ENCODE data around the gene PRKAG2. TPM values are rescaled to one million over a fixed set of nuclear protein-coding genes. Genes with fewer than 3 reads are reported as not detected.
A peak's percentile ranks its signal among the peaks of the same experiment; 100 is the strongest.
"Not testable (repeated sequence)": the region's sequence is repeated elsewhere in the genome, so short reads cannot be mapped to it uniquely, and the experiment has no call there.

The PRKAG2 gene
- total RNA-seq, 1 donor from 2014 or later: 13.5 TPM

DNA sequence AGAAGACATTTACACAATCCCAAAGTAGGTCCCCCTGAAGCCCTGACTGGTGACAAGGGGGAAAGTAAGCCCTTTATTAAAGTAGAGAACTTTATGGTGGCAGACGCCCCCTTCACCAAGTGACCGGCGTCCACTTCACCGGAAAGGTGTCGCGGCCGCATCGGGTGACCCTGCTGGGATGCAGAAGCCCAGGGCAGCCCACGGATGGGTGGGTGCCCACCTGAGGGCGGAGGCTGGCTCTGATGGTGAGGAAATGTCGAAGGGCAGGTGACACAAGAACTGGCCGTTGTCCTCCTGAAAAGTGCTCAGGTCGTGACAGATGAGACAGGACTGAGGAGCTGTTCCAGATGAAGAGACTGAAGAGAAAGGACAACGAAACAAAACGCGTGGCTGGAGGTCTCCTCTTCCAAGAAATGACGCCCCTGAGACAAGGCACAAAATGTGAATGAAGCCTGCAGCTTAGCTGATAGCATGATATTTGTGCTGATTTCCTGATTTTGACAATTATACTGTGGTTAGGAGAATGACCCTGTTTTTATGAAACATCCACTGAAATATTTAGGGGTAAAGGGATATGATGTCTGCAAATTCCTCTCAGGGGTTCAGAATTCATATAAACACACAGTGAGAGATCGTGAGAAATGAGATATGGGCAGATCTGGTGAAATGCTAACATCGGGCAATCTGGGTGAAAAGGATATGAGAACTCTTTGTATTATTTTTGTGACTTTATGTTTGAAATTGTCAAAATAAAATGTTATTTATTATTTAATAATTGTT lies 123.9 kb downstream of the PRKAG2 start:
- no peak for DNase-seq (ENCODE audit: low read depth in 2 of 2)

DNA sequence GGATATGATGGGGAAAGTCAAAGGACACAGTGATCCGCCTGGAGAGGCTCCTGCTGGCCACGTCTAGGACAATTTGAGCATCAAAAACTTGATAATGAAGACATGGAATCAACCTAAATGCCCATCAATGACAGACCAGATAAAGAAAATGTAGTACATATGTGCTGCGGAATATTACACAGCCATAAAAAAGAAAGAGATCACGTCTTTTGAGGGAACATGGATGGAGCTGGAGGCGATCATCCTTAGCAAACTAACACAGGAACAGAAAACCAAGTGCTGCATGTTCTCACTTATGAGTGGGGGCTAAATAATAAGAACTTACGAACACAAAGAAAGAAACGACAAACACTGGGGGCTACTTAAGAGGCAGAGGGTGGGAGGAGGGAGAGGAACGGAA lies 124.9 kb downstream of the PRKAG2 start:
- DNase-seq (ENCODE audit: low read depth in 2 of 2): no peak

DNA sequence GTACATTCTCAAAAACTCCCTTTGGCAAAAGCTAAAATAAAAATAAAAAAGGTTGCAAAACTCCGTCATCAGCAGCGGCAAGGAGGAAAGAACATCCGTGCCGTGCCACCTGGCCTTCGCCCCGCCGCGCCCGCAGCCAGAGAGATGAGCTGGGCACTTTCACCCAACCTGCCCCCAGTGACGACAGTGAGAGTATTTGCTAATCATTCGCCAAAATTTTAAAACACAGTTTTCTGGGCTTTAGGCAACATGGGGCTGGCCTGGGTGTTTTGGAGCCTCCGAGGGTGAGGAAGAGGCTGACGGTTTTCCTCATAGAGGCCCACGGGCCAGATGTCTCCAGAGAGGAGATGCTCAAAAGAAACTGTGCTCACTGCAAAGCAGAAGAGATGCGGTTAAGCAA lies 128.2 kb downstream of the PRKAG2 start:
- no peak for DNase-seq (ENCODE audit: low read depth in 2 of 2)

GRCh38 chr7:151748021-151748420 lies 128.9 kb downstream of the PRKAG2 start:
- not testable (repeated sequence) for DNase-seq (ENCODE audit: low read depth in 2 of 2)

GRCh38 chr7:151745706-151746105 lies 131.2 kb downstream of the PRKAG2 start:
- DNase-seq (ENCODE audit: low read depth in 2 of 2): no peak

DNA sequence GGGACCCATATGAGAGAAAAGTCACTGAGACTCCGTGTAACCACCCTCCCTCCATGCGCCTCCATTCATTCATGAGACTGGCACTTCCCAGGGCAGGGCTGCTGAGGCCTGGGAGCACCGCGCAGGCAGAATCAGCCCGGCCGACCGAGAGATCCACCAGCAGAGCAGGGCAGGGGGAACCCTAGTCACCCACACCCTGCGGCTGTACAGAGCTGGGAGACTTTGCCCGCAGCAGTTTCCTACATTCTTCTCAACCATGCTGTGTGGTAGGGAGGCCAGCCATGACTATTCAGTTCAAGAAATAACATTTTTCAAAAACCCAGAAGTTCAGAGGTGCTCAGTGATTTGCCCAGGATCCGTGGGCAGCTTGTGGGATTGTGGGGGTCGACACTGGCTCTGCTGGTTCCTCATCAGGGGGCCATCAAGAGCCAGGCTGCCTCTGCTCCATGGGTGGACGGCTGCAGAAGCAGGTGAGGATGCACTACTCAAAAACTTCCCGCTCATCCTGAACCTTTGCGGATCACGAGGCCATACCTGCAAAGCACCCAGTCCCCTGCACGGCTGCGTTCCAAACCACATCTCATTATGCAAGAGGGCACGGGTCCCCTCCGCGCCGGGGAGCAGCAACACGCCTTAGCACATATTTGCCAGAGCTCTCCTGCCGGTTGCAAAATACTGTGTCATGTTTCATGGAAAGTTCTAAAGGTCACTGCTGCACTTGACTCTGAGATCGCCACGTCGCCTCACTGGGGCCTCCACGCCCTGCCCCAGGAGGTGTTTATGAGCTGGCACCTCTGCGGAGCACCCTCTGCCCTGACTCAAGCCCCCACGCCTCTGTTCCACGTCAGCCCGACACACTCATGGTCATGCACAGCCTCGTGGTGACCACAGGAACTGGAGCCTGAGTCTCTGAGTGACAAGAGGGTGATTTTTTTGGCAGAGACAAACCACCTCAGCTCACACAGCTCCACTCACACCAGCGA lies 132.0 kb downstream of the PRKAG2 start:
- peak; percentile 64 to 70 for DNase-seq (ENCODE audit: low read depth in 2 of 2)

- DNase-seq (ENCODE audit: low read depth in 2 of 2): no peak
Measured at GRCh38 chr7:151744051-151744580, 132.8 kb downstream of the PRKAG2 start.

DNA sequence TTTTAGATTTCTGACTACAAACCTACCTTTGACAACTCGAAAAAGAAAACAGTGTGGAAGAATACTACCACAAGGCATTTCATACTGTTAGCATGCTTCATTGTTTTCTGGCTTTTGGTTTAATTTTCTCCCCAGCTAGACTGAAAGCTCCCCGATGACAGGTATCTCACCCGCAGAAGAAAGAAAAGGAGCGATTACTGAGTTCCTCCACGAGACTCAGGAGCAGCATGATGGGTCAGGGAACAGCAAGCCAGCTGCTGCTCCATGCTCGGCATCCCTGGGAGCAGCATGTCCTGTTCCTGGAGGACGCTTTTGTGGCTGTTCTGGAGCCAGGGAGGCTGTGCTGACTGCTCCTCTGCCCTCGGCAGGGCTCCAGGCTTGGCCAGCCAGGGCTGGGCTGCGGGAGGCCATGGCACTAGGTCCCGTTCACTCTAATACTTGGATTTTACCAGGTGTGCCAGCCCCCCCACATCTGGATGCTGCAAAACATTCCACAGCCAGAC lies 133.4 kb downstream of the PRKAG2 start:
- DNase-seq (ENCODE audit: low read depth in 2 of 2): no peak

DNA sequence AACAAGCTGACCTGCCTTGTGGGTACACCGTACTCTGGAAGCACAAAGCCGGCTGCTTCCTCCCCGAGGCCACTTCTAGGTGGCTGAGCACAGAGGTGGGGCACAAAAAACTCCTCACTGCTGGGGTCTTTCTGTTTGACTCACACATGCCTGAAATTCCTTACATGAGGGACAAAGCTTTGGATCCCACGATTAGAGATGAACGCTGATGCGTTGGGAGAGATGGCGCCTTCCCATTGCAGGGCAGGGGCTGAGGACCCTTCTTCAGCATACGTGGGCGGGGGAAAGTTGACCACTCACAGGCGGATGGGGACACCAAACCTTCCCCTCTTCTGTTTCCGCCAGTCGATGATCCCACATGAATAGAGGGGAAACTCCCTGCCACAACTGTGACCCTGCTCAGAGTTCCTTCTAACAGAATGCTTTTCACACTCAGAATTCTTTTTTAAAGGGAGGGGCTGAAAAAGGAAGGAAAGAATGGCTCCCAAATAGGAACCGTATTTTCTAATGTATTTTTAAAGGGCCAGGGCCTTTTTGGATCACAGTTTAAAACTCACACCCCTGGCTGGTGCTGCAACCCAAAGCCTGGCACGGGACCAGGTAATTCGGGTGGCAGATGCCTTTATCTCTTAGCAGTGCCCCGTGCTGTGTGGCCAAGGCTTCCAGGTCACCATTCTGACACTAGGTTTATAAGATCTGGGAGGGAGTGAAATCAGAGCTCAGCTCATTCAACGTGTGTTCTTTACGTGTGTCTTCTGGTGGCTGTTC lies 134.0 kb downstream of the PRKAG2 start:
- peak in 1 of 2 donors; percentile 43 for DNase-seq (ENCODE audit: low read depth in 2 of 2)

DNA sequence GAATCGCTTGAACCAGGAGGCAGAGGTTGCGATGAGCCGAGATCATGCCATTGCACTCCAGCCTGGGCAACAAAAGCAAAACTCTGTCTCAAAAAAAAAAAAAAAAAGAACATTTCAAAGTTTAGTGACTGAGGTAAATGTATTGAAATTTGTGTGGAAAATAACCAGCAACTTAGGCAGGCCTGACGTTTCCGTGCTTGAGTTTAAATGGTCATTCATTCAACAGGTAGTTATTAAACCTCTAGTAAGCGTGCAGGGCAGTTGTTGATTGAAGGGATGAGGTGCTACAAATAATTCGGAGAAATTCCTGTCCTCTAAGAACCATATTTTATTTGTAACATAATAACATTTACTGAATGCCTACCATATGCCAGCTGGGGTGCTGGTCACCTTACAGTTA lies 135.3 kb downstream of the PRKAG2 start:
- no peak for DNase-seq (ENCODE audit: low read depth in 2 of 2)

- DNase-seq (ENCODE audit: low read depth in 2 of 2): no peak
Measured at GRCh38 chr7:151740081-151740851, 136.6 kb downstream of the PRKAG2 start.

GRCh38 chr7:151738925-151739324 lies 138.0 kb downstream of the PRKAG2 start:
- DNase-seq (ENCODE audit: low read depth in 2 of 2): no peak

DNA sequence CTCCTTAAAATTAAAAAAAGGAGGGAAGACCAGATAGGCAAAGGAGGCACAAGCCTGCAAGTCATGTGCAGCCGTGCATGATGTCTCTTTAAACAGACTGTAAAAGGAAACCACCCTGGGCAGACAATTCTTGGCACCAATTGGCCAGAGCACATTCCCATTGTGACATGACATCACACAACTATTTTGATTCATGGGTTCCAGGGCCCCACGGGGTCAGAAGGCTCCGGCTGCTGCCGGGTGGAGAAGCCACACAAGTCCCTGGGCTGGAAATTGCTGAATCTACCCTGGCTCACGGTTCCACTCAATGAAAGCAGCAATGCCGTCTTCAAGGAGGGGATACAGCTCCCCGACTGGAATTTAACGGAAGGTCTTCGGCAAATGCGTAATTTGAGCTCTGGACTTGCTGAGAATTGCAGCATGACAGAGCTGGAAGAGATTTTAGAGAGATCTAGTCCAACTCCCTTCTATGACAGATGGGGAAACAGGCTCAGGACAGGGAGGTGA lies 140.5 kb downstream of the PRKAG2 start:
- DNase-seq (ENCODE audit: low read depth in 2 of 2): peak; percentile 92 to 94

DNA sequence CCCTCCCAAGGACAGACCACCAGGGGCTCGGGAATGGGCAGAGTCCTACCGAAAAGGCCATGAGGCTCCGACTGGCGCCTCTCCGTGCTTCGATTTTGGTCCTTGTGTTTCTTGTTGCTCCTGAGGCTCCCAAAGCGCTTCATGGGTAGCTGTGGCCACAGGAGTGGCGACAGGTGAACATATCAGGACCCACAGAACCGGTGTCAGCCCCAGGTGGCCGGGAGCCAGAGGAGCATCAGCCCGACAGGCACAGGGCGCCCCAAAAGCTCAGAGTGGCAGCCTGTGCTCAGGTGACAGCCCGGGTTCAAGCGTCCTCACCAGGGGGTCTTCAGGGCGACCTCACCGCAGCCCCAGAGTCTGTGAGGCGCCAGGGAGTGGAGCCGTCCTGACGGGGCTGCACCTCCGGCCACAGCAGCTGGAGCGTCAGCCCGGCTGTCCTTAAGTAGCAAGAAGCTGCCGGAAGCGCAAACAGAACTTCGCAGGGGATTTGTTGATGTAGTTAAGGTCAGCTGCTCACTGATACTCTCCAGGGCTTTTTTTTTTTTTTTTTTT lies 141.0 kb downstream of the PRKAG2 start:
- no peak for DNase-seq (ENCODE audit: low read depth in 2 of 2)

DNA sequence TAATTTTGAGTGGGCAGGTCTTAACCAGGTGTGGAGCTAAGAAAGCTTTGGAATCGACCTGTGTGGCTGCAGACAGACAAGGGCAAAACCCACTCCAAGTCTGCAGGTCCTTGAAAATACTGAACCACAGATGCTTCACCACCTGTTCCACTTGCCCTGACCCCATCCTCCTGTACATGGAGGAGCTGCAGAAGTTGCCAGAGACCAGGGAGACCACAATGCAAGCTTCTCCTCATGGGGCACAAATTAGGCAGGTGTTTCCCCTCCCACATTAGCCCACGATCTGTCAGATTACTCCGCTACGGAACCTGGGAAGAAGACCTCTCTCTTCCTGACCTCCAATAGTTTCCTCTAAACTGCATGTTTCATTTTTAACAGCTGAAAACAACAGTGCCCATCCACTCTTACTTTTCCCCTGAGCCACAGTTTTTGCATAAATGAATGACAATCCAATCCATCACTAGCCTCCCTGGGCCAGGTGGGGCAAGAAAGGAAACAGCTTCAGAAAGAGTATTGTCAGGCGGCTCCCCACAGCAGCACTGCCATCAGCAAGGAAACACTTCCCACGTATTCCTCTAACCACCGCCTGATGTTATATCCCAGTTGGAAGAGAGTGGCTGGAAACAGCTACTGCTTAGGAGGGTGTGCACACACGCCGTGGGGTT lies 141.6 kb downstream of the PRKAG2 start:
- DNase-seq (ENCODE audit: low read depth in 2 of 2): peak in 1 of 2 donors; percentile 29

GRCh38 chr7:151732834-151733592 lies 143.9 kb downstream of the PRKAG2 start:
- no peak for DNase-seq (ENCODE audit: low read depth in 2 of 2)

GRCh38 chr7:151732292-151732691 lies 144.6 kb downstream of the PRKAG2 start:
- no peak for DNase-seq (ENCODE audit: low read depth in 2 of 2)

- no peak for DNase-seq (ENCODE audit: low read depth in 2 of 2)
Measured at GRCh38 chr7:151731022-151731441, 145.9 kb downstream of the PRKAG2 start.

DNA sequence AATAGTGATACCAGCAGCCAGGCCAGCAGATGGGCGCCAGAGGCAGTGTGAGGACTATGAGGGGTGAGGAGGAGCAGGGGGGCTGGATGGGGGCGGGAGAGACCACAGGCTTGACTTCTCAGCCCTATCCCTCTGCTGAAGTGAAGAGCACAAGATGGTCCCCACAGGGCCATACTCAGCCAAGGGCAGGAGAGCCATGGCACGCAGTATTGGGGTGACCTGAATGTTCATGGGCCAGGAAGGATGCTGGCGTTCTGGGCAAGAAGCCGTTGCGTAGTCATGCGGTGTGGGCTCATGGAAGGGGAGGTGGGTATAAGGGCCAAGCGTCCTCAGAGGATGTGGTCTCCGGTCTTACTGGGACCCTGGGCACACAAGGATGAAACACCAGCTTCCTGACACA lies 146.3 kb downstream of the PRKAG2 start:
- DNase-seq (ENCODE audit: low read depth in 2 of 2): no peak
